HG02885 (cell line): Measurements from ENCODE around the gene SLC45A1.

Source experiments
- ATAC-seq: cut with Tn5 transposase; IDR thresholded peaks from one replicate; pipeline ENCODE4 v1.9.1; 2021; ENCODE audit warnings: mild to moderate bottlenecking; ENCODE audit not compliant: unreplicated experiment, poor library complexity

SLC45A1 gene

GRCh38 chr1:8351693-8352470 is 34.0 kb downstream of the SLC45A1 start:
- no peak for ATAC-seq

- no peak for ATAC-seq
Observed at GRCh38 chr1:8352471-8352845, 34.5 kb downstream of the SLC45A1 start.

- ATAC-seq: no peak
Observed at GRCh38 chr1:8352886-8353785, 35.2 kb downstream of the SLC45A1 start.

- no peak for ATAC-seq
Observed at GRCh38 chr1:8354038-8354437, 36.1 kb downstream of the SLC45A1 start.

GRCh38 chr1:8355439-8356255 is 37.7 kb downstream of the SLC45A1 start:
- ATAC-seq: no peak

- no peak for ATAC-seq
Observed at GRCh38 chr1:8356256-8357209, 38.6 kb downstream of the SLC45A1 start.

GRCh38 chr1:8357329-8358101 is 39.6 kb downstream of the SLC45A1 start:
- no peak for ATAC-seq

GRCh38 chr1:8358241-8358896 is 40.5 kb downstream of the SLC45A1 start:
- ATAC-seq: no peak

GRCh38 chr1:8358897-8359616 is 41.1 kb downstream of the SLC45A1 start:
- ATAC-seq: no peak

GRCh38 chr1:8359617-8360481 is 41.9 kb downstream of the SLC45A1 start:
- ATAC-seq: no peak

GRCh38 chr1:8360493-8361197 is 42.7 kb downstream of the SLC45A1 start:
- no peak for ATAC-seq

GRCh38 chr1:8361198-8361849 is 43.4 kb downstream of the SLC45A1 start:
- no peak for ATAC-seq

GRCh38 chr1:8362701-8363101 is 44.8 kb downstream of the SLC45A1 start:
- ATAC-seq: no peak

GRCh38 chr1:8363186-8363766 is 45.4 kb downstream of the SLC45A1 start:
- ATAC-seq: no peak

- no peak for ATAC-seq
Observed at GRCh38 chr1:8363767-8364301, 45.9 kb downstream of the SLC45A1 start.
